A549 (cell line): ENCODE measurements around the gene DTNB.

Source experiments
- CHD2 ChIP-seq: fragments of 150-350 bp; IDR thresholded peaks from 2 replicates; pipeline ENCODE4 v1.6.1; 2014; ENCODE audit warnings: low read length; ENCODE audit not compliant: partially characterized antibody
- CTCF ChIP-seq: fragments of >200 bp; sonication (Bioruptor Twin); formaldehyde crosslinking; IDR thresholded peaks from 3 replicates; pipeline ENCODE4 v1.5.1; 2016
- KDM5A ChIP-seq: fragments of 200-600 bp; sonication (generic); IDR thresholded peaks from 2 replicates; pipeline ENCODE4 v1.6.1; 2016; ENCODE audit warnings: antibody characterized with exemption, mild to moderate bottlenecking
- MAFK ChIP-seq: fragments of 450-650 bp; IDR thresholded peaks from 2 replicates; pipeline ENCODE4 v1.6.1; 2014; ENCODE audit not compliant: partially characterized antibody
- MYC ChIP-seq: IDR thresholded peaks from 2 replicates; pipeline ENCODE4 v1.6.1; 2012; ENCODE audit warnings: mild to moderate bottlenecking, inconsistent platforms, low read length, improper control_type of control experiment, borderline replicate concordance

GRCh38 chr2:25424426-25425028 lies 248.8 kb downstream of the DTNB start:
- TF ChIP-seq CTCF (no peak), CHD2 (no peak), MYC (no peak), KDM5A (no peak), MAFK (no peak)
